Loucy (cell line): ENCODE results near the gene TUBGCP3.

Experiments
- EZH2phosphoT487 ChIP-seq: fragments of 200-600 bp; IDR thresholded peaks from 2 replicates; pipeline ENCODE4 v1.6.1; 2018; ENCODE audit warnings: antibody characterized with exemption, mild to moderate bottlenecking, moderate library complexity, borderline replicate concordance
- TF ChIP-seq, protein P1 (sequence below): fragments of 200-600 bp; sonication (generic); conservative IDR thresholded peaks from 2 replicates; pipeline ENCODE4 v1.5.1; 2014; ENCODE audit warnings: mild to moderate bottlenecking, antibody characterized with exemption, low read length

DNA sequence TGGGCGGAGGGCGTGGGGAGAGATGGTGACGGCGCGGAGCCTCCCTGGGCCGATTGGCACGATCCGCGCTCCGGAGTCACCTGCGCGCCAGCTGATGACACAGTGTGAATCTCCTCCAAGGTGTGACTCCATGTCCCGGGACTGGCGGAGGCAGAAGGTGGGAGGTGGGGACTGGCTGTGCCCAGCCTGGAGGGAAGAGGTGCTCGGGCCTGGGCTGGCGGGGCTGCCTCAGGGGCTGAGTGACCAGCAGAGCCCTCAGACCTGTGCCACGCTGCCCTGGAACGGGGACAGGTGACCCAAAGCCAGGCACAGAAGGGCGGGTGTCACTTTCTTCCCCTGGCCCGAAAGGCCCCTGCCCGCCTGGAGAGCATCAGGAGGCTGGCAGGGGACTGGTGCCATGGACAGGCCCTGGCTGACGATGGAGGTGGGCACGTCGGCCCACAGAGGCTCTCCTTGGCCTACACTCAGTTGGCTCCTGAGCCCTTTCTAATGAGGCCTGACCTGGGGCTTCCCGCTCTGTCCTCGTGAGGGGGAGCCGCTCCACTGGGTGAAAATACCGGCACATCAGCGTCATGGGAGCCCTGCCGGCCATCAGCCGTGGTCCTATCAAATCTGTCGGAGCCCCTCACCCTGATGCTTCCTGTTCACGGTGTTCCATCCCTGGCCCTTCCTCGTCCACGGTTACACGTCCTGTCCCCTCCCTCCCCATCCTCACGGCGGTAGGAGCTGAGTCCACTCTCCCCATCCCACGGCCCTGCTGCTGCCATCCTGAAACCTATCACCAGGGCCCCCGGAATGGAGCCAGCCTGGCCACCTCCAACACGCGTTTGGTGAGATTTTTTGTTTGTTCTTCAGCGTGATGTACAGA, 136.2 kb downstream of the TUBGCP3 start:
- TF ChIP-seq, protein P1, sequence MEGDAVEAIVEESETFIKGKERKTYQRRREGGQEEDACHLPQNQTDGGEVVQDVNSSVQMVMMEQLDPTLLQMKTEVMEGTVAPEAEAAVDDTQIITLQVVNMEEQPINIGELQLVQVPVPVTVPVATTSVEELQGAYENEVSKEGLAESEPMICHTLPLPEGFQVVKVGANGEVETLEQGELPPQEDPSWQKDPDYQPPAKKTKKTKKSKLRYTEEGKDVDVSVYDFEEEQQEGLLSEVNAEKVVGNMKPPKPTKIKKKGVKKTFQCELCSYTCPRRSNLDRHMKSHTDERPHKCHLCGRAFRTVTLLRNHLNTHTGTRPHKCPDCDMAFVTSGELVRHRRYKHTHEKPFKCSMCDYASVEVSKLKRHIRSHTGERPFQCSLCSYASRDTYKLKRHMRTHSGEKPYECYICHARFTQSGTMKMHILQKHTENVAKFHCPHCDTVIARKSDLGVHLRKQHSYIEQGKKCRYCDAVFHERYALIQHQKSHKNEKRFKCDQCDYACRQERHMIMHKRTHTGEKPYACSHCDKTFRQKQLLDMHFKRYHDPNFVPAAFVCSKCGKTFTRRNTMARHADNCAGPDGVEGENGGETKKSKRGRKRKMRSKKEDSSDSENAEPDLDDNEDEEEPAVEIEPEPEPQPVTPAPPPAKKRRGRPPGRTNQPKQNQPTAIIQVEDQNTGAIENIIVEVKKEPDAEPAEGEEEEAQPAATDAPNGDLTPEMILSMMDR = no peak
- no peak for TF ChIP-seq EZH2phosphoT487
